Measurements from ENCODE around the gene RBM3.

The RBM3 gene

DNA sequence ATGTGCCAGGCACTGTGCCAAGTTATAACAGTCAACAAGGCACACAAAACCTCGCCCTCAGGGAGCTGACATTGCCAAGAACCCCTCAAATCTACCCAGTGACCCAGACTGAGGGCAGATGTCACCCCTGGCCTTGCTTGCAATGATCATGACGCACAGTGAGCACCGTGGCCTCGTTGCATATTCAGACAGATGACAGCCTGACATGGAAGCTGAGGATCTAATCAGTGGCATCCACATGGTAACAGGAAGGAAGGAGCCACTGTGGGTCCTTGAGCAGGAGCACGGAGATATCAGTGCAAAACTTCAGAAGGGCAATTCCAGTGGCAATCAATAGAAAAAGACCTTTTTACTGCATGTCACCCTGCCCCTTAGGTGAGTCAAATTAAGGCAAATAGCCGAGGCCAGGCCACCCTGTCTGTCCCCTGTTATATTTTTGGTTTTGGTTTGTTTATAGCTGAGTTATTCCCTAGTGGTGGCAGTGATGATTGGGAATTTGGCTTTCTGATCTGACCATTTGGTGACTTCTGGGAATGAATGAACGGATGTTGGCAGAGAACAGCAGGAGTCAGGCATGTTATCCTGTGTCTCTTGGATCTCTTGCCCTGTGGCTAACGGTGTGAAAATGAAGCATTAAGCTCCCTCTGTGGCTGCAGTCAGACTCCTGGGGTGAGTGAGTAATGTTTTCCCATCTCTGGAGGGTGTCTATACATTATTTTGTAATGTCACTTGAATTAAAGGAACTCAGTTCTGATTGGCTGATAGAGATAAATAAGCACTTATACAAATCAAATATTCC lies 43.5 kb downstream of the RBM3 start:
- no peak overlapping the region for H3K27ac Mint-ChIP-seq
- H3K4me3 Mint-ChIP-seq, result no peak overlapping the region
- no peaks in the 10 kb centered on the region for H3K9me3 Mint-ChIP-seq
- DNase-seq (ENCODE audit: low spot score), result no peak
- H3K4me1 Mint-ChIP-seq (ENCODE audit: low read depth), result no peaks in the 10 kb centered on the region
- H3K27me3 Mint-ChIP-seq (ENCODE audit: low read depth), result peaks cover 6% of the 10 kb centered on the region
- no peaks in the 10 kb centered on the region for H3K36me3 Mint-ChIP-seq (ENCODE audit: low read depth)

DNA sequence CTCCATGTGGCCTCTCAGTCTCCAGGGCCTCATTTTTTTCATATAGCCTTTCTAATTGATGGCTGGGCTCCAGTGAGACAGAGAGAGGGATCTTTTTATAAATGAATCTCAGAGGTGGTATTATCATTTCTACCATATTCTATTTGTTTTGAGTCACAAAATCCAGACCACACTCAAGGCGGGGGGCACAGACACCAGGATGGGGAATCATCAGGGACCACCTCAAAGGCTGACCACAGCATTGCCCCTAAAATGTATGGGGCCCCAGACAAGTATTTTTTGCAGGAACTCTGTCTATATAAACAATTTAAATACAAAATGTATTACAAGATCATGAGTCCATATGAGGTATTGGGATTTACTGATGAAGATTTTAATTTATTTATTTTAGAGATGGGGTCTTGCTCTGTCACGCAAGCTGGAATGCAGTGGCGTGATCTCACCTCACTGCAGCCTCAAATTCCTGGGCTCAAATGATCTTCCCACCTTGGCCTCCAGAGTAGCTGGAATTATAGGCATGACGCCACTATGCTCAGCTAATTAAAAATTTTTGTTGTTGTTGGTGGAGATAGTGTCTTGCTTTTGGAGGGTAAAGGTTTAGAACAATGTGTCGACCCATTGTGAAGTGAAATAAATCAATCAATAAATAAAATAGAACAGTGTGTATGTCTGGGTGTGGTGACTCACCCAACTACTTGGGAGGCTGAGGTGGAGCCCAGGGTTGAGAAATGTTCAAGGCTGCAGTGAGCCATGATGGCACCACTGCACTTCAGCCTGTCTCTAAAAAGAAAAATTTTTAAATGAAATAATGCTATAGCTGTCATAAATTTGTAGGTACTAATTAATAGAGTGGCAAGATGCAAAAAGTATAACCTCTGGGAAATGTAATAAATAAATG lies 52.4 kb downstream of the RBM3 start:
- H3K4me3 Mint-ChIP-seq, result no peak overlapping the region
- H3K36me3 Mint-ChIP-seq (ENCODE audit: low read depth), result no peaks in the 10 kb centered on the region
- no peak overlapping the region for H3K27ac Mint-ChIP-seq
- no peaks in the 10 kb centered on the region for H3K27me3 Mint-ChIP-seq (ENCODE audit: low read depth)
- H3K9me3 Mint-ChIP-seq, result no peaks in the 10 kb centered on the region
- DNase-seq (ENCODE audit: low spot score), result no peak
- H3K4me1 Mint-ChIP-seq (ENCODE audit: low read depth), result no peaks in the 10 kb centered on the region

Data from T-helper 2 cell treated with Interferon-gamma antibody and Interleukin-4, amounts not matched to agents 5 μg/mL and 100 μg/mL, for 36 hours (primary cell).